ENCODE results near the gene ANKRD35. TPM values are rescaled to one million over a fixed set of nuclear protein-coding genes. Genes with fewer than 3 reads are reported as not detected.
"Not testable (repeated sequence)": the region's sequence is repeated elsewhere in the genome, so short reads cannot be mapped to it uniquely, and the experiment has no call there.

Gene ANKRD35
- total and polyA plus RNA-seq, 9 of the 15 experiments (the other 6 are each of a cell fraction or from before 2014, with no cell fraction given) = 0.07 to 0.14 (median 0.07) TPM; not detected in 5

DNA sequence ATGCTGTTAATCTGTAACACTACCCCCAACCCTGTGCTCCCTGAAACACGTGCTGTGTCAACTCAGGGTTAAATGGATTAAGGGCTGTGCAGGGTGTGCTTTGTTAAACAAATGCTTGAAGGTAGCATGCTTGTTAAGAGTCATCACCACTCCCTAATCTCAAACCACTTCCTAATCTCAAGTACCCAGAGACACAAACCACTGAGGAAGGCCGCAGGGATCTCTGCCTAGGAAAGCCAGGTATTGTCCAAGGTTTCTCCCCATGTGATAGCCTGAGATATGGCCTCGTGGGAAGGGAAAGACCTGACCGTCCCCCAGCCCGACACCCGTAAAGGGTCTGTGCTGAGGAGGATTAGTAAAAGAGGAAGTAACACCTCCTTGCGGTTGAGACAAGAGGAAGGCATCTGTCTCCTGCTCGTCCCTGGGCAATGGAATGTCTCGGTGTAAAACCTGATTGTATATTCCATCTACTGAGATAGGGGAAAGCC is 46.9 kb upstream of the ANKRD35 start:
- in situ Hi-C loops (cut with MboI); H3K79me2 ChIP-seq (ENCODE audit: control insufficient read depth, insufficient read depth, low read length); H3K9me1 ChIP-seq (ENCODE audit: control insufficient read depth, insufficient read depth, low read length); H2AFZ ChIP-seq (ENCODE audit: low read depth, low read length); H3K9ac ChIP-seq (ENCODE audit: insufficient read depth in 1 of 2, low read depth in 2 of 2, low read length in 2 of 2); H3K4me3 ChIP-seq; H3K9me3 ChIP-seq (replicated peaks; ENCODE audit: control insufficient read depth, insufficient read depth, low read depth, low read length); BruUV-seq (replicated peaks); H3K27me3 ChIP-seq (ENCODE audit: control insufficient read depth in 2 of 2, insufficient read depth in 2 of 2, low read length in 2 of 2); H4K20me1 ChIP-seq (replicated peaks; ENCODE audit: control insufficient read depth, insufficient read depth, low read length); ATAC-seq; CTCF ChIA-PET (ENCODE audit: low intra/inter-chr PET ratio); TF ChIP-seq NR2C1 (IDR thresholded peaks at IDR 0.05): not testable (repeated sequence)
- DNase-seq (ENCODE audit: extremely low read depth in 1 of 4, low spot score in 3 of 4) = peak in 1 of 4 experiments; percentile 89
- H3K36me3 ChIP-seq (ENCODE audit: control insufficient read depth, insufficient read depth, low read length) = peaks cover 16% of the 10 kb centered on the region; the same call in 1 of the 3 replicates
- FAIRE-seq = peak; percentile 90
- POLR2A ChIA-PET = interaction anchor here (0.7 kb wide), 1 partner anchor 23 kb away, joined by 3 read pairs; no protein-coding TSS in a partner anchor
- WGBS (ENCODE audit: insufficient coverage, low coverage, missing lambda C conversion rate) = under 1% methylated on average over 7 of the region's 9 CpGs
- peak overlapping the region; percentile 46; the same call in 2 of the 3 replicates for H3K27ac ChIP-seq (ENCODE audit: extremely low read depth, low read depth, low read length)
- intact Hi-C loops (cut with micrococcal nuclease) = loop anchor here (2.0 kb wide), 1 partner anchor 24 kb away; no protein-coding TSS in a partner anchor
- H3K4me1 ChIP-seq (replicated peaks in 1 of 2; ENCODE audit: control insufficient read depth in 2 of 2, insufficient read depth in 2 of 2, low read length in 2 of 2) = peaks cover 12% of the 10 kb centered on the region in 2 experiments; a peak in 4 of 5 replicates
- H3K4me2 ChIP-seq (ENCODE audit: insufficient read depth, low read length) = peak overlapping the region; percentile 15; the same call in 1 of the 2 replicates
- TF ChIP-seq RNF2 (IDR thresholded peaks at IDR 0.05) (peak; percentile 87), HDAC2 (IDR thresholded peaks at IDR 0.05) (peak; percentile 99), CBFB (CRISPR knock-in tag; IDR thresholded peaks at IDR 0.05) (peak; percentile 82), BCL6 (CRISPR knock-in tag; IDR thresholded peaks at IDR 0.05) (peak; percentile 14; the same call in 1 of the 2 replicates), PRDM10 (IDR thresholded peaks at IDR 0.05; ENCODE audit: partially characterized antibody) (peak; percentile 36), SMAD4 (CRISPR knock-in tag; conservative IDR thresholded peaks at IDR 0.05) (peak; percentile 100), NR2C1 (tag; IDR thresholded peaks at IDR 0.05) (peak; percentile 61), NFIC (IDR thresholded peaks at IDR 0.05) (peak; percentile 84), KHSRP (IDR thresholded peaks at IDR 0.05) (0 out of 2 replicates have a peak, but pooled peaks have one; percentile 40), LEF1 (IDR thresholded peaks at IDR 0.05) (peak; percentile 77), CXXC5 (CRISPR knock-in tag; IDR thresholded peaks at IDR 0.05) (peak; percentile 98), ARNT (IDR thresholded peaks at IDR 0.05) (peak; percentile 37 to 92; a peak in 3 of 4 replicates), NCOA1 (IDR thresholded peaks at IDR 0.05; ENCODE audit: low read depth) (peak; percentile 81)
- TF ChIP-seq, protein P1, sequence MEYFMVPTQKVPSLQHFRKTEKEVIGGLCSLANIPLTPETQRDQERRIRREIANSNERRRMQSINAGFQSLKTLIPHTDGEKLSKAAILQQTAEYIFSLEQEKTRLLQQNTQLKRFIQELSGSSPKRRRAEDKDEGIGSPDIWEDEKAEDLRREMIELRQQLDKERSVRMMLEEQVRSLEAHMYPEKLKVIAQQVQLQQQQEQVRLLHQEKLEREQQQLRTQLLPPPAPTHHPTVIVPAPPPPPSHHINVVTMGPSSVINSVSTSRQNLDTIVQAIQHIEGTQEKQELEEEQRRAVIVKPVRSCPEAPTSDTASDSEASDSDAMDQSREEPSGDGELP (CRISPR knock-in tag; IDR thresholded peaks at IDR 0.05; ENCODE audit: borderline replicate concordance) = peak; percentile 82
- TF ChIP-seq, protein P2, sequence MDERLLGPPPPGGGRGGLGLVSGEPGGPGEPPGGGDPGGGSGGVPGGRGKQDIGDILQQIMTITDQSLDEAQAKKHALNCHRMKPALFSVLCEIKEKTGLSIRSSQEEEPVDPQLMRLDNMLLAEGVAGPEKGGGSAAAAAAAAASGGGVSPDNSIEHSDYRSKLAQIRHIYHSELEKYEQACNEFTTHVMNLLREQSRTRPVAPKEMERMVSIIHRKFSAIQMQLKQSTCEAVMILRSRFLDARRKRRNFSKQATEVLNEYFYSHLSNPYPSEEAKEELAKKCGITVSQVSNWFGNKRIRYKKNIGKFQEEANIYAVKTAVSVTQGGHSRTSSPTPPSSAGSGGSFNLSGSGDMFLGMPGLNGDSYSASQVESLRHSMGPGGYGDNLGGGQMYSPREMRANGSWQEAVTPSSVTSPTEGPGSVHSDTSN (CRISPR knock-in tag; IDR thresholded peaks at IDR 0.05; ENCODE audit: low read depth) = not testable (repeated sequence)
- TF ChIP-seq, protein P2 (tag; conservative IDR thresholded peaks at IDR 0.05; ENCODE audit: low read depth) = peak; percentile 56
